DMS 273 treated with DMSO at 0.1 percent for 48 hours (cell line): ENCODE measurements around the gene ATP2C2.
"Not testable (repeated sequence)": the region's sequence is repeated elsewhere in the genome, so short reads cannot be mapped to it uniquely, and the experiment has no call there.

ENCODE experiments used
- DNase-seq: peaks from one replicate; lab custom pipeline; 2025; lab: John Stamatoyannopoulos, UW

The ATP2C2 gene

DNA sequence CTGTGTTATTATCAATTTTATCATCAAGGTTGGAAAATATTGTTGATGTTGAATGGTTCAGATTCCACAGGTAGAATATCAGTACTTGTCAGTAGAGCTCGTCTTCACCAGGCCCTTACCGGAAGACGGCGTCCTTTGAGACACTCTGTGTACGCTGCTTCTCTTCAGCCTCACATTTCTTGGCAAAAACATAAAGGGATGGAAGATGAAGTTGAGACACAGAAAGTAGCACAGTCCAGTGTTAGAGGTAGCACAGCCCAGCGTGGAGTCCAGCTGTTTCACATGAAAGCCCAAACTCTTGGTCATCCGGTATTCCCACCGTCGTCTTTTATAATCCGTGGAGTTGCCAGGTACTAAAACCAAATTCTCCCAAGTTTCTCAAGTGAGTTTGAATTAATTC, 30.4 kb downstream of the ATP2C2 start:
- DNase-seq, result no peak

DNA sequence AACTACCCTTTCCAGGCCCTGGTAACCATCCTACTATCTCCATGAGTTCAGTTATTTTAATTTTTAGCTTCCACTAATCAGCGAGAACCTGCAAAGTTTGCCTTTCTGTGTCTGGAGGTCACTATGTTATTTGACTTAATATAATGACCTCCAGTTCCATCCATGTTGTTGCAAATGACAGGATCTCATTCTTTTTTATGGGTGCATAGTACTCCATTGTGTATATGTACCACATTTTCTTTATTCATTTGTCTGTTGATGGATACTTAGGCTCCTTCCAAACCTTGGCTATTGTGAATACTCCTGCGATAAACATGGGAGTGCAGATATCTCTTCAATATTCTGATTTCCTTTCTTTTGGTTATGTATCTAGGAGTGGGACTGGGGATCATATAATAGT, 31.6 kb downstream of the ATP2C2 start:
- DNase-seq, result not testable (repeated sequence)

DNA sequence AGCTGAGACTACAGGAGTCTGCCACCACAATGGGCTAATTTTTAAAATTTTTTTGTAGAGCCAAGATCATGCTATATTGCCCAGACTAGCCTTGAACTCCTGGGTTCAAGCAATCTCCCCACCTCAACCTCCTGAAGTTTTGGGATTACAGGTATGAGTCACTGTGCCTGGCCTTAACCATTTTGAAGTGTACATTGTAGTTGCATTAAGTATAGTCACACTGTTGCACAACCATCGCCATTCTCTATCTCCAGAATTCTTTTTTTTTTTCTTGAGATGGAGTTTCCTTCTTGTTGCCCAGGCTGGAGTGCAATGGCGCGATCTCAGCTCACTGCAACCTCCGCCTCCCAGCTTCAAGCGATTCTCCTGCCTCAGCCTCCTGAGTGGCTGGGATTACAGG, 35.1 kb downstream of the ATP2C2 start:
- DNase-seq, result not testable (repeated sequence)

DNA sequence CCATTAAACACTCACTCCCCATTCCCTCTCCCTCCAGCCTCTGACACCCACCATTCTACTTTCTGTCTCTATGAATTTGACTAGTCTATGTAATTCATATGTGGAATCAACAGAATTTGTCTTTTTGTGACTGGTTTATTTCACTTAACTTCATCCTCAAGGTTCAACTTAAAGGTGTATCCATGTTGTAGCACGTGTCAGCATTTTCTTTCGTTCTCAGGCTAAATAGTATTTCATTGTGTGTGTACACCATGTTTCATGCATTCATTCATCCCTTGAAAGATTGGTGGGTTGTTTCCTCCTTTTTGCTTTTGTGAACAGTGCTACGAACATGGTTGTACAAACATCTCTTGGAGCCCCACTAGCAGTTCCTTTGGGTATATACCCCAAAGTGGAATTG, 36.0 kb downstream of the ATP2C2 start:
- DNase-seq, result no peak

DNA sequence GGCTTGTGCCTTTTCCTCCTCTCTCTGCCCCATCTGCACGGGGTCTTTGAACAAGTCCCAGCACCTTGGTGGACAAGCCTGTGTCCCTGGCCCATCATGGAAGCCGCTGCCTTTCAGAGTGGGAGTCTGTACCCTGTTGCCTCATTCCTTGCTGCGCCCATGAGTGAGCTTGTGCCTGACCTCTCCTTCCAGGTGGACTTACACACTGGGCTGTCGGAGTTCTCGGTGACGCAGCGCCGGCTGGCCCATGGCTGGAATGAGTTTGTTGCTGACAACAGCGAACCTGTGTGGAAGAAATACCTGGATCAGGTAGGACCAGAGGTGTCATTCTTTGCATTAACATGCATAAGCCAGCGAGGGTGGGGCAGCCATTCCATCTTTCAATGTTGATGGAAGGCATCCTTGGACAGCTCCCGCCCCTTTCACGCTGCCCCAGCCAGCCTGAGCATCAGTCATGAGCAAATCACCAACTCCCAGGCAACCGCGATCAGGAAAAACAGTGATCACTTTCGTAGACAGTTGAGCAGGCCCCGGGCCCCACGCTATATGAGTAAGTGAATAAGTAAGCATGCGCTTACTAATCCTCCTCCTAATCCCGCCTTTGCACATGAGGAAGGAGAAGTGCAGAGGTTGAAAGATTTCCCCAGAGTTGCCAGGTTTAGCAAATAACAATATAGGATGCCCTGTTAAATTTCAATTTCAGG, 36.8 kb downstream of the ATP2C2 start:
- DNase-seq, result no peak

DNA sequence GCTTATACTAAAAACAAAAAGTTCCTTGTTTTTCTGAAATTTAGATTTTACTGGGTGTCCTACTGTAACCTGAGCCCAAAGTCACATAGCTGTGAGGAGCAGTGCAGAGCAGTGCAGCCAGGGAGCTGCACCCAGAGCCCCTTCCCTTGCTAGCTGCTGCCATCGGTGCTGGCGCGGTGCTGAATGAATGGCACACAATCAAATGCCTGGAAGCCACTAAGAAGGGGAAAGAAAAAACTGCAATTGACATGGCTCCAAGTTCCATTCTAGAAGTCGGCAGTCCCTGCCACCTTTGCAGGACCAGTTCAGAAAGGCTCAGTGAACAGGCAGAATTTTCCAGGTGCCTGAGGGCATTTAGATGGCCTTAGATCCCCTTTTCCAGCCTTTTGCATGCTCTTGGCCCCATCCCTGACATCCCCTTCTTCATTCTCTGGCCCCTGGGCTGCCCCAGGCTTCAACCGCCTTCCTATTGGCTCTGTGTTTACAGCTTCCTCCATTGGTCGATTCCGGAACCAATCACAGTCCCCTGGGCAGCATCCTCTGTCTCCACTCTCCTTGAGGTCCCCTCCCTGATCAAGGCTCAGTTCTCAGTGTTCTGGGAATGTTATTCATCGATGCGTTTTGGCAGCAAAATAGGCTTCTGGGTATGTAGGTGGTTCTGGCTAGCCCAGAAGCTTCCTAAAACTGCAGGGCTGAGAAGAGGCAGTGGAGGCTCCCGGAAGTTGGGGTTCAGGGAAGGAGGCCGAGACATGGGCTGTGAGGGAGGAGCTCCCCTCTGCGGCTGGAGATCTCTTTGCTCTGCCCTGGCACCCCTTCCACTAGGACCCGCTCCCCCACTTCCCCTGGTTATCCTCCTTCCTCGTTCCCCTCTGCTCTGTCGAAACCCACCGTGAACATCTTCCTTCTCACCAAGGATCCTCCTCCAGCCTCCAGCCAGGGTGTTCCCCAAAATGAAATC, 37.9 kb downstream of the ATP2C2 start:
- no peak for DNase-seq

DNA sequence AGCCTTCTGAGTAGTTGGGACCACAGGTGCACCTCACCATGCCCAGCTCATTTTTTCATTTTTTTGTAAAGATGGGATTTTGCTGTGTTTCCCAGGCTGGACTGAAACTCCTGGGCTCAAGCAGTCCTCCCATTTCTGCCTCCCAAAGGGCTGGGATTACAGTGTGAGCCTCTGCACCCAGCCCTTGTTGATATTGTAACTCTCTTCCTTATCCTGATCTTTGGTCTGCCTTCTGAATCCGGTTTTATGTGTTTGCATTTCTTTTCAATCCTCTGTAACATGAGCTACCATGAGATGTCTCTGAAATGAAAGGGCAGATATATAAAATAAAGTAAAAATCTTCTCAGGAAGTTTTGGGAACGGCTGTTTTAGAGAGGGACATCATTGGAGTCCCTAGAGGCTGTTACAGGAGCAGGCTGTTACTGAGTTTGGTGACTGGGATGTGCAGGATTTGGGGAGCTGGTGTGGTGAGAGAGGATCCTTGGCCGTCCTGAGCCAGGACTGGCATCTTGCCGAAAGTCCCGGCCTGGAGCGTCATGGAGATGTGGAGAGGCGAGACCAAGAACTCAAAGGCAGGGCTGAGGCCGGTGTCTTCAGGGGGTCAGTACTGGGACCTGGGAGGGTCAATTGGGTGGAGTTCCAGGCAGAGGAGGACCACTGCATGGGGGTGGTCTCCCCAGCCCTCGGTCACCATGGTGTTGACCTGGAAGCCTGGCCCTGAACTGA, 39.4 kb downstream of the ATP2C2 start:
- DNase-seq, result no peak

DNA sequence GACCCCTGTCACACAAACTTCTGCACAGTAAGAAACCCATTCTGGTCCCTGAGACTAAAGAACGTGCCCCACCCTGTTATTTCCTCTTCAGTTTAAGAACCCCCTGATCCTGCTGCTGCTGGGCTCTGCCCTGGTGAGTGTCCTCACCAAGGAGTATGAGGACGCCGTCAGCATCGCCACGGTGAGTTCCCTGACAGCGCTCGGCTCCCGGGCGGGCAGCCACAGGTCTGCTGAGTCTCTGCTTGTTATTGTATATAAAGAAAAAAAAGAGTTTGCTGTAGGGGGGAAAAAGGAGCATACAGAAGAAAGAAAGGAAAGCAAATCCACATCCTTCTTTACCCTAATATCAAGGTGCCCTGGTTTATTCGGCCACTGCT, 40.0 kb downstream of the ATP2C2 start:
- DNase-seq, result no peak

DNA sequence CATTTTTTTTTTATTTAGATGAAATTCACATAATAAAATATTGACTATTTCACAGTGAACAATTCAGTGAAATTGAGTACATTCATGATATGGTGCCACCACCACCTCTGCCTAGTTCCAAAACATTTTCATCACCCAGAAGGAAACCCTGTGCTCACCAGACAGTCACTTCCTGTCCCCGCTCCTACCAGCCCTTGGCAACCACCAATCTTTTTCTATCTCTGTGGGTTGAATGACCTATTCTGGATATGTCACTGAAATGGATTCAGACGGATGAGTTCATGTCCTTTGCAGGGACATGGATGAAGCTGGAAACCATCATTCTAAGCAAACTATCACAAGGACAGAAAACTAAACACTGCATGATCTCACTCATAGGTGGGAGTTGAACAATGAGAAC, 40.5 kb downstream of the ATP2C2 start:
- no peak for DNase-seq

DNA sequence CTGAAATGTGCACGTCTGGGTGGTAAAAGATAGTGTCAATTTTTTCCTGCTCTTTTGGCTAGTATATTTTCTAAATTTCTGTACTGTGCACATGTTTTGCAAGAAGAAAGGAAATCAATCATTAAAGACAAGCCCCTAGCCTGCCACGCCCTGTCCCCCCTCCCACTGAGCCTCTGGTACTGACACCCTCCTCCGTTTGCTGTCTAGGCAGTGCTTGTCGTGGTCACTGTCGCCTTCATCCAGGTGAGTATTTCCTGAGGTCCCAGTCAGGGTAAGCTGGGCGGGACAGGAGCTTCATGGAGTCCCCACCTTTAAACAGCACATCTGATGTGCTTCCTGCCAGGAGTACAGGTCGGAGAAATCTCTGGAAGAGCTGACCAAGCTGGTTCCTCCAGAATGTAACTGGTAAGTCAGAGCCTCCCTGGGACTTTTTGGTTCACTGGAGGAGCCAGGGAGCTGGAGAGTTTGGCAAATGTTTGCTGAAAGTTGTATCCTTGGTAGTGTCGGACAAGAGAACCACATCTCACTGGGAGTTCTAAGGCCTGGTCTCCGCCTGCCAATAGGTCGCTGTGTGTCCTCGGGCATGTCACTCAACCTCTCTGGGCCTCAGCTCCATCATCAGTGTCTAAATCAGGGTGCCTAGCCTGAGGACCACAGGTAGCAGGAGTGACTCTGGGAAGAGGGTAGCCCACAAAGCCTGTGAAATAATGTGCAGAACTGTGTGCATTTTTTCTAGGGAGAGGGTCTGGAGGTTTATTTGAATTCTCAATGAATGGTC, 42.2 kb downstream of the ATP2C2 start:
- no peak for DNase-seq

DNA sequence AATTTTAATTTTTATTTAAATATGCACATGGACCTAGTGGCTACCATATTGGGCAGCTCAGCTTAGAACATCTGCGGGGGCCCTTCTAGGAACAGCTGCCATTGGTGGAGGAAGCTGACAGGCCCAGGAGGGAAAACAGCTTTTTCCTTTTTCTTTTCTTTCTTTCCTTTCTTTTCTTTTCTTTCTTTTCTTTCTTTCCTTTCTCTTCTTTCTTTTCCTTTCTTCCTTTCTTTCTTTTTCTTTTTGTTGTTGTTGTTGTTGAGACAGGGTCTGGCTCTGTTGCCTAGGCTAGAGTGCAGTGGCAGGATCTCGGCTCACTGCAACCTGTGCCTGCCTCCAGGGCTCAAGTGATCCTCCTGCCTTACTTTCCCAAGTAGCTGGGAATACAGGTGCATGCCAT, 43.4 kb downstream of the ATP2C2 start:
- DNase-seq, result no peak

DNA sequence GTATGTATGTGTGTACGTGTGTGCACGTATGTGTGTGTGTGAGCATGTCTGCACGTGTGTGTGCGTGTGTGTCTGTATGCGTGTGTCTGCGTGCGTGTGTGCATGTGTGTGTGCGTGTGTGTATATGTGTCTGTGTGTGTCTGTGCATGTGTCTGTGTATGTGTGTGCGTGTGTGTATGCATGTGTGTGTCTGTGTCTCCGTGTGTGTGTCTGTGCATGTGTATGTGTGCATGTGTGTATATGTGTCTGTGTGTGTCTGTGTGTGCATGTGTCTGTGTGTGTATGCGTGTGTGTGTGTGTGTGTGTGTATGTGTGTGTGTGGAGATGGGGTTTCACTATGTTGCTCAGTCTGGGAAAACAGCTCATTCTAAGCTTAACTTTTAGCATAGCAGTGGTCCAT, 43.9 kb downstream of the ATP2C2 start:
- no peak for DNase-seq

DNA sequence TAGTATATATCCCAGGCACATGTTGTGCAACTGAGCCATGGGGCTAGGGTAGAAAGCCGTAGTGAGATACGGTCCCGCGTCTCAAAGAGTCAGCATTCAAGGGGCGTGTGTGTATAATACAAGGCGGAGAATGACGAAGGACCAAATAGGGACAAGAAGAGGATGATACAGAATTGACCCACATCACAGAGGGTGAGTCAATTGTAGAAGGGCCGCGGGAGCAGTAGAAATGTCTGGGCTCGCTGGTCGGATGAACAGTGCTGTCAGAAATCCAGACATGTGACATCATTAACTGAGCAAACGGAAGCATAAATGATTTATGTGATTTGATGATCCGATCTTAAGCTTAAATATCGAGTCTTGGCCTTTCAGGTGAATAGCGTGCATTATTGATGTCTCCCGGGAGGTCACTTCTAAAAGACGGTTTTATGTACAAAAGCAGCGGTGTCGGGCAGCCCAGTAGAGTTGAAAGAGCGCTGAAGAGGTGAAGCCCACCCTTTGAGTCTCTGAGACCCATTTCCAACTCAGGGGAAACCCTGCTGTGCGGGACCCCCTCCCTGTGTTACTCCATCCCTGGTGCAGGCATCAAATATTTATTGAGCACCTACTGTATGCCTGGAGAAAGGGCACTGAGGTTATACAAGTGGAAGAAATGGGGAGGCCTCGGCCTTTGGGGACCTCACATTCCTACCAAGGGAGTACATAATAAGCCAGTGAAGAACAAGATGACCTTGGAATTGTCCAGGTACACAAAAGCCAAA, 45.1 kb downstream of the ATP2C2 start:
- DNase-seq, result no peak

DNA sequence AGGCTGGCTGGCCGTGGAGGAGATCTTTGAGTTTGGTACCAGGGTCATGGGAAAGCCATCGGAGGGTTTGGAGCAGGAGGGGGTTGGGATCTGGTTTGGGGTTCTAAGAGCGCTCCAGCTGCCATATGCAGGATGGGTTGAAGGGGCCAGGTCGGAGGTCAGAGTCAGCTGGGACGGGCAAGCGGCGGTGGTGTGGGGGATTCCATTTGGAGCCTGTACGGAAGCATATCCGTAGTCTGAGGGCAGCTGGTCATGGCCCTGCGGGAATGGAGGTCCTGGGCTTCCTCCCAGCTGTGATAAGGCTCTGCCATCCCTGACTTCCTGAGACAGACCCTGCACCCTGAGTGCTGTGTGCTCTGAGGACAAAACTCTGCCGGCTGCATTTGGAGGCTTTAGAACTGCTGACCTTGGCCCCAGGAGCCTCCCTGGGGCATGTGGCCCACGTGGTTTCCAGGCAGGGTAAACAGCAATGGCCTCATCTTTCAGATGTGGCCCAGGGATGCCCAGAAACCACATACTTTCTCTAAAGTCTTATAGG, 46.5 kb downstream of the ATP2C2 start:
- no peak for DNase-seq

DNA sequence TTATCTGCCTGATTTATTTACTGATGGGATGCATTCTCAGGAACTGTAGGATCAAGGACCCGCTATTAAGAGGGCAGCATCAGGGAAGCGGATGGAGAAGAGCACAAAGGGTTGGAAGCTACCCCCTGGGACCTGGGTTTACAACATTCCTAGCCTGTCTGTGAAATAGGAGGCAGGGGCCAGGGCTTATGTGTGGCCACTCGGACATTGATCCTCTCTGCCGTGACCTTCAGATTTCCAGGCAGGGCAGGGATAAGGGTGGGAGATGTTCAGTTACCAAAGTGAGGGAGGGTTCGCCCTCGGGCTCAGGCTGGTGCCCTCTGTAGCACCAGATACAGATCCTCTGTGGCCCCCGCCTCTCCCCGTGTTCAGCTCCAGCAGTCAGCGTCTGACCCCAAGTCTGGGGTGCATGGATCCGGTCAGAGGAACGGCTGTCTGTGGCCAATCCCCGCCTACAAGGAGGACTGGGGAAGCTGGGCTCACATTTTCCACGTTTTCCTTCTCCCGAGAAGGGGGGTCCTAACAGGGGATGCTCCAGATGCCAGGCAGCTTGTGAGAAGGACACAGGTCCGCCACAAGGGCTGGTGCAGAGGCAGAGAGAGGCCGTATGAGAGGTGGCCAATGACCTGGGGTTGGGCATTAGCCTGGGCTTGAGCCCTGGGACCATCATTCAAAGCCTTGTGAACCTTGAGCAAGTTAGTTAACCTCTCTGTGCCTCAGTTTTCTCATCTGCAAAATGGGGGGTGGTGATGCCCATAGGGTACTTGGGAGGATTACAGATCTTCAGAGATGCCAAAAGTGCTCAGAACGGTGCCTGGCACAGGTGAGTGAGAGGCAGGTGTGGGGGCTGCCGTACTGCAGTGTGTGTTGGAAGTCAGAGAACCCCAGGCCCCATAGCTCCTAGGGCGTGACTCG, 48.3 kb downstream of the ATP2C2 start:
- DNase-seq, result no peak

DNA sequence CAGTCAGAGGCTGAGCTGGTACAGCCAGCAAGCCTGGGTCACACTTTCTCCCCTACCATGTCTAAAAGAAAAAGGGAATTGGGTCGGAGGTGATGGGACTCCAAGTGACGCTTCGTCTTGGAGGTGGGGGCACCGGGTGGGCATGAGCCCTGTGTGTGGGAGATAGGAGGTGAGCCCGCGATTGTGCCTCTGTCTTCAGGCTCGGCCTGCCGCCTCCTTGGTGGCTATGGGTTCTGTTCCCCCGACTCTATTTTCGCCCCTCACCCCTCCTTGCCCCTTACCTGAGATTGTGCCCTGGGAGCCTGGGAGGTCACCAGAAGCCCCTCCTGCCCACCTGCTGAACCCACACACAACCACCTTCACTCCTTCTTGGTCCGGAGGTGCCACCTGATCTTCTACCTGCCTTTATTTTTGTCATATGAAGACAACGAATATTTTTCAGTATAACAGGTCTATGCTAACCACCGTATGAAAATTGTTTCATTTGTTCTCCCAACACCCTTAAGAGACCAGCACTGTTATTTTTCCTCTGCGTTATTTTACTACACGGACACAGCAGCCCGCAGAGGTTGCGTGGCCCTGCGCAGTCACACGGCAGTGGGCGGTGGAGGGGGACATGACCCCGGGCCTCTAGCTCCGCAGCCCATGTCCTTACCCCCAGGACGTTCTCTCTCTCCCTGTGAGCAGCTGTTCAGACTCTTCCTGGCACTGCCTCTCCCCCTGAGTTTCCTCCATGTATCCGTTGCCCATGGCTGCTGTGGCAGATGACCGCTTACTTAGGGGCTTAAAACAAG, 49.9 kb downstream of the ATP2C2 start:
- DNase-seq, result no peak

DNA sequence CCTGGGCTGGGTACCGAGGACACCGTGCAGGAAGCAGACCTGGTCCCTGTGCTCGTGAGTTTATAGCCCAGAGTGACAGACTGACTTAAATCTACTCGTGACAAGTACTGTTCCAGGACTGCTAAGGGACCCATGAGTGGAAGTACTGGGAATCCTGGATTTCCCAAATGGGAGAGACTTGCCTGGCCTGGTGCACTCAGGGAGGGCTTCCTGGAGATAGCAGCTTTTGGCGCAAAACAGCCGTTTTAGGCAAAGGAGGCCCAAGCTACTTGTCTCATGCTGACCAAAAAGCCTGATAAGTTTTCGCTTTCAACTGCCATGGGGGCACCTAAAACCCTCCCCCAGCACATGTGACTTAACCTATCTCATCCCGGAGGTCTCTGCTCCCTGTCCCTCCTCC, 51.4 kb downstream of the ATP2C2 start:
- no peak for DNase-seq

DNA sequence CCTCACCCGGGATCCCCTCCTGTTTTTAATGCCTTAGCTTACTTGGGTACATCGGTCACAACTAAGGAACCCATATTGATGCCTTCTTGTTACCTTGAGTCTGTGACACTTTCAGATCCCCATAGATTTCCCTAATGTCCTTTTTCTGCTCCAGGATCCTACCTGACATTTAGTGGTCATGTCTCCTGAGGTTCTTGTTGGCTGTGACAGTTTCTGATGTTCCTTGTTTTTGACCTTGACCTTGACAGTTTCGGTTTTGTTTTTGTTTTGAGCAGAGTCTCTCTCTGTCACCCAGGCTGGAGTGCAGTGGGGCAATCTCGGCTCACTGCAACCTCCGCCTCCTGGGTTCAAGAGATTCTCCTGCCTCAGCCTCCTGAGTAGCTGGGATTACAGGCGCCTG, 52.2 kb downstream of the ATP2C2 start:
- DNase-seq, result not testable (repeated sequence)
